SK-N-SH (cell line): ENCODE results near the gene ATXN10.

Source experiments
- EP300 ChIP-seq, 2 experiments: IDR thresholded peaks; 2 replicates each; pipeline versions ENCODE4 v1.4.0 to v1.6.1; 2012; ENCODE audit warnings: borderline replicate concordance in 1 of 2, low read depth in 1 of 2, low read length in 1 of 2
- POLR2AphosphoS5 ChIP-seq: IDR thresholded peaks from 2 replicates; pipeline ENCODE4 v1.6.1; 2012; ENCODE audit warnings: low read depth, low read length
- RAD21 ChIP-seq: IDR thresholded peaks from 2 replicates; pipeline ENCODE4 v1.6.1; 2012; ENCODE audit warnings: mild to moderate bottlenecking, low read length
- RFX5 ChIP-seq: IDR thresholded peaks from 2 replicates; pipeline ENCODE4 v1.6.1; 2012; ENCODE audit warnings: mild to moderate bottlenecking, improper control_type of control experiment, low read length
- SIN3A ChIP-seq: IDR thresholded peaks from 2 replicates; pipeline ENCODE4 v1.6.1; 2012; ENCODE audit warnings: low read depth, mild to moderate bottlenecking, low read length, moderate library complexity, borderline replicate concordance
- SMC3 ChIP-seq: IDR thresholded peaks from 2 replicates; pipeline ENCODE4 v1.6.1; 2012; ENCODE audit warnings: low read depth, low read length, improper control_type of control experiment
- TAF1 ChIP-seq: IDR thresholded peaks from 2 replicates; pipeline ENCODE4 v1.6.1; 2012; ENCODE audit warnings: low read depth, mild to moderate bottlenecking, low read length, moderate library complexity, borderline replicate concordance
- TEAD4 ChIP-seq: IDR thresholded peaks from 2 replicates; pipeline ENCODE4 v1.4.0; 2012; ENCODE audit warnings: mild to moderate bottlenecking, borderline replicate concordance; ENCODE audit not compliant: insufficient read depth
- TF ChIP-seq, protein P1 (sequence below): fragments of 200-600 bp; sonication (generic); IDR thresholded peaks from 2 replicates; pipeline ENCODE4 v1.6.1; 2017; ENCODE audit warnings: antibody characterized with exemption, mild to moderate bottlenecking, moderate library complexity
- TF ChIP-seq, protein P2 (sequence below): IDR thresholded peaks from 2 replicates; pipeline ENCODE4 v1.4.0; 2012; ENCODE audit warnings: low read depth
- TF ChIP-seq, protein P3 (sequence below): fragments of 150-350 bp; IDR thresholded peaks from 2 replicates; pipeline ENCODE4 v1.6.1; 2016; ENCODE audit warnings: mild to moderate bottlenecking, low read depth, low read length
- TF ChIP-seq, protein P4 (sequence below): IDR thresholded peaks from 2 replicates; pipeline ENCODE4 v1.4.0; 2012; ENCODE audit warnings: low read depth, borderline replicate concordance

DNA sequence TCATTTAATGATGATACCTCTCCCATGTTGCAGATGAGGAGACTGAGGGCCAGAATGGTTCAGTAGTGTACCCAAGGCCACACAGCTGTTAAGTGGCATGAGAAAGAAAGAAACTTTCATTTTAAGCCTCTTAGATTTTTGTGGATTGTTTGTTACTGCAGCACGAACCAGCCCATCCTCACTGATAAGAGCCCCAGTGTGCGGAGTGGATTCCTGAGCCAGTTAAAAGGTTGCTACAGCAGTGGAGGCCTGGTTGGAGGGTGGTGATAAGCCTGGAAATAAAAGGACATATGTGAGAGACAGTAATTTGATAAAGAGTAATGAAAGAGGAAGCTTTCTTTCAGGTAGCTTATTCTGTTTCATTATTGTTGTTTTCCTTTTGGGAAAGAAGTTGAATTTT is 89.0 kb downstream of the ATXN10 start:
- TF ChIP-seq, protein P1, sequence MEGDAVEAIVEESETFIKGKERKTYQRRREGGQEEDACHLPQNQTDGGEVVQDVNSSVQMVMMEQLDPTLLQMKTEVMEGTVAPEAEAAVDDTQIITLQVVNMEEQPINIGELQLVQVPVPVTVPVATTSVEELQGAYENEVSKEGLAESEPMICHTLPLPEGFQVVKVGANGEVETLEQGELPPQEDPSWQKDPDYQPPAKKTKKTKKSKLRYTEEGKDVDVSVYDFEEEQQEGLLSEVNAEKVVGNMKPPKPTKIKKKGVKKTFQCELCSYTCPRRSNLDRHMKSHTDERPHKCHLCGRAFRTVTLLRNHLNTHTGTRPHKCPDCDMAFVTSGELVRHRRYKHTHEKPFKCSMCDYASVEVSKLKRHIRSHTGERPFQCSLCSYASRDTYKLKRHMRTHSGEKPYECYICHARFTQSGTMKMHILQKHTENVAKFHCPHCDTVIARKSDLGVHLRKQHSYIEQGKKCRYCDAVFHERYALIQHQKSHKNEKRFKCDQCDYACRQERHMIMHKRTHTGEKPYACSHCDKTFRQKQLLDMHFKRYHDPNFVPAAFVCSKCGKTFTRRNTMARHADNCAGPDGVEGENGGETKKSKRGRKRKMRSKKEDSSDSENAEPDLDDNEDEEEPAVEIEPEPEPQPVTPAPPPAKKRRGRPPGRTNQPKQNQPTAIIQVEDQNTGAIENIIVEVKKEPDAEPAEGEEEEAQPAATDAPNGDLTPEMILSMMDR: no peak
- TF ChIP-seq RAD21: no peak
- TF ChIP-seq SIN3A: no peak
- TF ChIP-seq TEAD4: no peak
- TF ChIP-seq, protein P2, sequence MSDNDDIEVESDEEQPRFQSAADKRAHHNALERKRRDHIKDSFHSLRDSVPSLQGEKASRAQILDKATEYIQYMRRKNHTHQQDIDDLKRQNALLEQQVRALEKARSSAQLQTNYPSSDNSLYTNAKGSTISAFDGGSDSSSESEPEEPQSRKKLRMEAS: no peak
- TF ChIP-seq SMC3: no peak
- TF ChIP-seq TAF1: no peak
- no peak for TF ChIP-seq RFX5
- TF ChIP-seq, protein P3, sequence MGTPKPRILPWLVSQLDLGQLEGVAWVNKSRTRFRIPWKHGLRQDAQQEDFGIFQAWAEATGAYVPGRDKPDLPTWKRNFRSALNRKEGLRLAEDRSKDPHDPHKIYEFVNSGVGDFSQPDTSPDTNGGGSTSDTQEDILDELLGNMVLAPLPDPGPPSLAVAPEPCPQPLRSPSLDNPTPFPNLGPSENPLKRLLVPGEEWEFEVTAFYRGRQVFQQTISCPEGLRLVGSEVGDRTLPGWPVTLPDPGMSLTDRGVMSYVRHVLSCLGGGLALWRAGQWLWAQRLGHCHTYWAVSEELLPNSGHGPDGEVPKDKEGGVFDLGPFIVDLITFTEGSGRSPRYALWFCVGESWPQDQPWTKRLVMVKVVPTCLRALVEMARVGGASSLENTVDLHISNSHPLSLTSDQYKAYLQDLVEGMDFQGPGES: no peak
- TF ChIP-seq, protein P4, sequence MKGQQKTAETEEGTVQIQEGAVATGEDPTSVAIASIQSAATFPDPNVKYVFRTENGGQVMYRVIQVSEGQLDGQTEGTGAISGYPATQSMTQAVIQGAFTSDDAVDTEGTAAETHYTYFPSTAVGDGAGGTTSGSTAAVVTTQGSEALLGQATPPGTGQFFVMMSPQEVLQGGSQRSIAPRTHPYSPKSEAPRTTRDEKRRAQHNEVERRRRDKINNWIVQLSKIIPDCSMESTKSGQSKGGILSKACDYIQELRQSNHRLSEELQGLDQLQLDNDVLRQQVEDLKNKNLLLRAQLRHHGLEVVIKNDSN: no peak
- TF ChIP-seq EP300 (IDR thresholded peaks at IDR 0.05; ENCODE audit: borderline replicate concordance in 1 of 2, low read depth in 1 of 2, low read length in 1 of 2): no peak
- no peak for TF ChIP-seq POLR2AphosphoS5
